HFF-Myc (cell line): ENCODE measurements around the gene FOXE1.

Experiments used
- DNase-seq: peaks from one replicate; pipeline ENCODE4 v3.0.0-alpha.2; 2011; ENCODE audit warnings: low read depth; ENCODE audit errors: extremely low read depth
- H3K4me3 ChIP-seq: replicated peaks from 2 replicates; pipeline ENCODE4 v1.5.1; 2011; ENCODE audit warnings: low read depth, mild to moderate bottlenecking, control low read depth, low read length
- TF ChIP-seq, protein P1 (sequence below): IDR thresholded peaks from 2 replicates; pipeline ENCODE4 v1.5.1; 2012; ENCODE audit warnings: mild to moderate bottlenecking, low read depth, low read length, control low read depth; ENCODE audit errors: missing control alignments

FOXE1 gene

DNA sequence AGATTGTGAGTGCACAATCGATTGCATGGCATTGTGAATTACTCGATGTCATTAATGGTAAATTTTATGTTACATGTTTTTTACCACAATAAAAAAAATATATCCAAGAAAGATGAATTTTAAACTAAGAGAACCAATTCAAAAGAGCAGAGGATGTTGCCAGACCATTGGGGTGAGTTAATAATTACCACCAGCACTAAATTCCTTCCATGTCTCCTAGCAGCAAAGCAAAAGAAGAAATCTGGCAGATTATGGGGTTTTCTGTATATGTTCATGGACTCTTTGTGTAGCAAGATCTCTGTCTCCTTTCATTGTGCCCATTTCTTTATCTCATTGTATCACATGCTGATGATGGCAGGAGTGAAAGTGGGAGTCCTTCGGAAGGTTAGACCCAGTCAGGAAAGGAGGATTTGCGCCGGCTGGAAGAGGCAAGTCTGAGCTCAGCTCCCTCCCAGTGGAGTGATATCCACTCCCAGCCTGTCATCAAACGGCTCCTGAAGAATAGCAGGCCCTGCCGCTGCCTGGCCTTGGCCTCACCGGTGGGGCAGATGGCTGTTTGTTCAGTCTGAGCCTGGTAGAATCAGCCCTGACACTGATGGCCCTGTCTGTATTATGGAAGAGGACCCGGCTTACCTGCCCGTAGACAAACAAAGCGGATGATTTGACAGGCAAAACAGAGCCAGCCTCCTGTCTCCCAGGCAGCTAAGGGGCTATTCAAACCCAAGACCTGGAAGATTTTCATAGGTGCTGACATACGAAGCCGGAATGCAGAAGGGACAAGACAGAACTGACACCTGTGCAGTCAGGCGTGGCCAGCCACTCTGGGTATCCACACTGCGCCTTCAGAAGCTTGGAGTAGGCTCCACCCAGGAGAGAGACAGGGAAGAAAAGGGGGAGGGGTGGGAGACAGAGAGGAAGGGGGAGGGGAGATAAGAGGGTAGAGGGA lies 21.9 kb upstream of the FOXE1 start:
- TF ChIP-seq, protein P1, sequence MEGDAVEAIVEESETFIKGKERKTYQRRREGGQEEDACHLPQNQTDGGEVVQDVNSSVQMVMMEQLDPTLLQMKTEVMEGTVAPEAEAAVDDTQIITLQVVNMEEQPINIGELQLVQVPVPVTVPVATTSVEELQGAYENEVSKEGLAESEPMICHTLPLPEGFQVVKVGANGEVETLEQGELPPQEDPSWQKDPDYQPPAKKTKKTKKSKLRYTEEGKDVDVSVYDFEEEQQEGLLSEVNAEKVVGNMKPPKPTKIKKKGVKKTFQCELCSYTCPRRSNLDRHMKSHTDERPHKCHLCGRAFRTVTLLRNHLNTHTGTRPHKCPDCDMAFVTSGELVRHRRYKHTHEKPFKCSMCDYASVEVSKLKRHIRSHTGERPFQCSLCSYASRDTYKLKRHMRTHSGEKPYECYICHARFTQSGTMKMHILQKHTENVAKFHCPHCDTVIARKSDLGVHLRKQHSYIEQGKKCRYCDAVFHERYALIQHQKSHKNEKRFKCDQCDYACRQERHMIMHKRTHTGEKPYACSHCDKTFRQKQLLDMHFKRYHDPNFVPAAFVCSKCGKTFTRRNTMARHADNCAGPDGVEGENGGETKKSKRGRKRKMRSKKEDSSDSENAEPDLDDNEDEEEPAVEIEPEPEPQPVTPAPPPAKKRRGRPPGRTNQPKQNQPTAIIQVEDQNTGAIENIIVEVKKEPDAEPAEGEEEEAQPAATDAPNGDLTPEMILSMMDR: no peak
- no peak for DNase-seq
- H3K4me3 ChIP-seq: no peak overlapping the region

DNA sequence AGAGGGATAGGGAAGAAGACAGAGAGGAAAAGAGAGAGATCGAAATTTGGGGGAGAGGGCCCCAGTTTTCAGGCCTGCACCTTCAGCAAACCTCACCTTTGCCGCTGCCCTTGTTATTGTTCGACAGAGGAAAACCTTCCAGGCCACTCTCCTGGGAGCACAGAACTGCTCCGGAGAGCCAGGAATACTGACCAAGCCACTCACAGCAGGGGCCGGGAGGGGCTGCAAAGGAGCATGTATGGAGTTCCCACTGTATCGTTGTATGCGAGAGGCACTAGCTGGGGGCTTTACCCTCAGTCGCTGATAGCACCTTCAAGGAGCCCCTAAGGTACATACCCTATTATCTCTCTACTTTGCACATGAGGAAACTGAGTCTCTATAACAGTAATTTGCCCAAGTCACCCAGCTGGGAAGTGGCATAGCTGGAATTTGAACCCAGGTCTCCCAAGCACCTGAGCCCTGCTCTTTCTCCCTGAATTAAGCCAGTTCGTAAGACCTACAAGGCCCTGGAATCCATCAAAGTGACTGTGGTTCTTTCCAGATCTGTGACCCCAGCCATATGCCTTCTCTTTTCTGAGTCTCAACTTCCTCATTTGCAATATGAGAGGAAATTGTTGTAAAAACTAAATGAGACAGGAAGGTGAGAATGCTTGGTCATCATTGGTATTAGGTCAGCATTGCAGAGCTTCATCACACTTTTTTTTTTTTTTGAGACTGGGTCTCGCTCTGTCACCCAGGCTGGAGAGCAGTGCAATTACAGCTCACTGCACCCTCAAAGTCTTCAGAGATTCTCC lies 21.0 kb upstream of the FOXE1 start:
- no peak for DNase-seq
- TF ChIP-seq, protein P1: no peak
- H3K4me3 ChIP-seq: no peak overlapping the region

DNA sequence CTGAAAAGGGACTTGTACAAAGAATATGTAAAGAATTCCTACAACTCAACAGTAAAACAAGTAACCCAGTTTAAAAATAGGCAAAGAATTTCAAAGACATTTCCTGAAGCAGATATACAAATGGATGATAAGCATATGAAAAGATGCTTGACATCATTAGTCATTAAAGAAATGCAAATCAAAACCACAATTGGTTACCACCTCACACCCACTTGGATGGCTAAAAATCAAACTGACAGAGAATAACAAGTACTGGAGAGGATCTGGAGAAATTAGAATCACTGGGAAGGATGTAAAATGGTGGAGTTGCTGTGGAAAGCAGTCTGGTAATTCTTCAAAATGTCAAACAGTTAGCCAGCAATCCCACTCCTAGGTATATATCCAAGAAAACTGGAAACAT lies 12.5 kb upstream of the FOXE1 start:
- DNase-seq: no peak
- no peak overlapping the region for H3K4me3 ChIP-seq
- TF ChIP-seq, protein P1: no peak

DNA sequence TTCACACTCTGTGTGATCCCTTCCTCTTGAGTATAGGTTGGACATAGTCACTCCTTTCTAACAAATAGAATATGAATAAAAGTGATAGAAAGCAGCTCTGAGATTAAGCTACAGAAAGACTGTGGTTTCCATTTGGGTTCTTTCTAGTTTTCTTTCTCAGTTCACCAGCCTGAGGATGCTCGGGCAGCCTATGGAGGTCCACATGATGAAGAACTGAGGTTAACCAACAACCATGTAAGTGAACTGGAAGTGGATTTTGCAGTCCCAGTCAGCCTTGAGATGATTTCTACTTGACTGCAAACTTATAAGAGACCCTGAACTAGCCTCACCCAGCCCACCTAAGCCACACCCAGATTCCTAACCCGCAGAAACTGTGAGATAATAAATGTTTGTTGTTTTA lies 10.1 kb upstream of the FOXE1 start:
- no peak overlapping the region for H3K4me3 ChIP-seq
- TF ChIP-seq, protein P1: no peak
- DNase-seq: no peak

DNA sequence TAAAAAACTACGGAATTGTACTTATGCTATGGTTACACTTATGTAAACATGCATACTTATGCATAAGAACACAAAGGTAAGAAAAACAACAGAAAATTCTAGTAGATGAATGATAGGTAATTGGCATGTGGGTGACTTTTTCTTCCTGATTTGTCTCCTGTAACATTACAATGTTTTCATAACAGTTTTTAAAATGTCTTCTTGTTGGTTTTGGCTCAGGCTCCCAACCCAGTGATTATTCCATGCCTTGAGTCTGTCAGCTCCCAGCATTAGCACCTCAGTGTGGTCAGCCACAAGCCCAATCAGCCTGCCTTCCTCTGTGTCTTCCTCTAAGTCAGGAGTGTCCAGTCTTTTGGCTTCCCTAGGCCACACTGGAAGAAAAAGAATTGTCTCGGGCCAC lies 7.9 kb upstream of the FOXE1 start:
- no peak for DNase-seq
- no peak overlapping the region for H3K4me3 ChIP-seq
- TF ChIP-seq, protein P1: no peak

DNA sequence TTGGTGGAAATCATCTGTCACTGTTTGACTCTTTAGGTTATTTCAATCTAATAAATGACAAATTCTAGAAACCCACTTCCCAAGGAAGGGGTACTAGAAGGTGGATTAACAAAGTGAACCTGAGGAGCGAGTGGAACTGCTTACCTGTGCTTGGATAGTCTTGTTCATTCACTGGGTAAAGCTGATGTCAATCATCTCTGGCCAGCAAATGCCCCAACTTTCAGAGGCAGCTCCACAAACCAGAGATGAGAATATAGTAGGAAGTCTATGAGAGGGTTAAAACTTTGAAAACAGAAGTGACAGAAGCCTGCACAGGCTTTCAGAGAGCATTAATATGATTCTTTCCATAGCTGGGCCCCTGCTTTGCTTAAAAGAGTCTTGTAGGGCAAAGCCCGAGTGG lies 7.3 kb upstream of the FOXE1 start:
- H3K4me3 ChIP-seq: no peak overlapping the region
- DNase-seq: no peak
- TF ChIP-seq, protein P1: no peak
